Neural progenitor cell (in vitro differentiated cells): ENCODE results near the gene AK8. TPM values are rescaled to one million over a fixed set of nuclear protein-coding genes. Genes with fewer than 3 reads are reported as not detected.
A peak's percentile ranks its signal among the peaks of the same experiment; 100 is the strongest.

ENCODE experiments used
- DNase-seq: peaks from one replicate; pipeline ENCODE4 v3.0.0-alpha.2; 2016; ENCODE audit warnings: low spot score
- H2AFZ ChIP-seq: fragments of 200-600 bp; sonication (generic); replicated peaks from 2 replicates; pipeline ENCODE4 v1.6.1; 2016; ENCODE audit warnings: antibody characterized with exemption
- H3F3A ChIP-seq: fragments of 200-600 bp; sonication (generic); 2 replicates; pipeline ENCODE4 v1.6.1; 2016; ENCODE audit warnings: antibody characterized with exemption, low read depth
- H3K27ac ChIP-seq: fragments of 200-600 bp; sonication (generic); 2 replicates; pipeline ENCODE4 v1.5.1; 2016; ENCODE audit warnings: mild to moderate bottlenecking
- H3K27me3 ChIP-seq: fragments of 200-600 bp; sonication (generic); 2 replicates; pipeline ENCODE4 v1.6.1; 2016; ENCODE audit warnings: mild to moderate bottlenecking, moderate library complexity
- H3K36me3 ChIP-seq: fragments of 200-600 bp; sonication (generic); 2 replicates; pipeline ENCODE4 v1.5.1; 2016
- H3K4me1 ChIP-seq: fragments of 200-600 bp; sonication (generic); 2 replicates; pipeline ENCODE4 v1.6.1; 2016; ENCODE audit warnings: mixed run types
- H3K4me2 ChIP-seq: fragments of 200-600 bp; sonication (generic); 2 replicates; pipeline ENCODE4 v1.6.1; 2016
- H3K4me3 ChIP-seq: fragments of 200-600 bp; sonication (generic); 2 replicates; pipeline ENCODE4 v1.5.1; 2016
- H3K79me2 ChIP-seq: fragments of 200-600 bp; sonication (generic); 2 replicates; pipeline ENCODE4 v1.6.1; 2016; ENCODE audit warnings: low read depth
- H3K9ac ChIP-seq: fragments of 200-600 bp; sonication (generic); 2 replicates; pipeline ENCODE4 v1.6.1; 2016
- H3K9me3 ChIP-seq: fragments of 200-600 bp; sonication (generic); 2 replicates; pipeline ENCODE4 v1.5.1; 2016; ENCODE audit warnings: low read depth
- H4K20me1 ChIP-seq: fragments of 200-600 bp; sonication (generic); 2 replicates; pipeline ENCODE4 v1.6.1; 2016; ENCODE audit warnings: low read depth
- H3K27ac Mint-ChIP-seq: 3 replicates; pipeline ENCODE4 v1.8.0; 2021; ENCODE audit warnings: mixed read lengths
- H3K27me3 Mint-ChIP-seq: 2 replicates; pipeline ENCODE4 v1.8.0; 2022; ENCODE audit warnings: low read depth, mild to moderate bottlenecking, inconsistent platforms, moderate library complexity, mixed read lengths; ENCODE audit not compliant: insufficient read depth
- H3K36me3 Mint-ChIP-seq: 3 replicates; pipeline ENCODE4 v1.8.0; 2021; ENCODE audit warnings: mixed read lengths
- H3K4me1 Mint-ChIP-seq: 3 replicates; pipeline ENCODE4 v1.8.0; 2021; ENCODE audit warnings: mixed read lengths
- H3K4me3 Mint-ChIP-seq: 3 replicates; pipeline ENCODE4 v1.8.0; 2021; ENCODE audit warnings: mild to moderate bottlenecking, moderate library complexity, mixed read lengths
- H3K9me3 Mint-ChIP-seq: 3 replicates; pipeline ENCODE4 v1.8.0; 2020; ENCODE audit warnings: mixed read lengths
- EZH2 ChIP-seq: fragments of 200-600 bp; sonication (generic); IDR thresholded peaks from 2 replicates; pipeline ENCODE4 v1.6.1; 2017; ENCODE audit warnings: antibody characterized with exemption, mild to moderate bottlenecking, moderate library complexity
- EZH2phosphoT487 ChIP-seq: fragments of 200-600 bp; sonication (generic); IDR thresholded peaks from 2 replicates; pipeline ENCODE4 v1.6.1; 2017; ENCODE audit warnings: antibody characterized with exemption
- total RNA-seq: library from RNA; depleted of rRNA; stranded (reverse); fragments of >200 nt; gene quantifications from 2 replicates; pipeline ENCODE4 v1.2.3, GENCODE V29; 2015; ENCODE audit warnings: low replicate concordance
- TF ChIP-seq, protein P1 (sequence below): fragments of 200-600 bp; sonication (generic); IDR thresholded peaks from 2 replicates; pipeline ENCODE4 v1.5.1; 2017; ENCODE audit warnings: antibody characterized with exemption, mild to moderate bottlenecking

The AK8 gene
- total RNA-seq, 1 donor from 2014 or later, result 0.43 TPM

DNA sequence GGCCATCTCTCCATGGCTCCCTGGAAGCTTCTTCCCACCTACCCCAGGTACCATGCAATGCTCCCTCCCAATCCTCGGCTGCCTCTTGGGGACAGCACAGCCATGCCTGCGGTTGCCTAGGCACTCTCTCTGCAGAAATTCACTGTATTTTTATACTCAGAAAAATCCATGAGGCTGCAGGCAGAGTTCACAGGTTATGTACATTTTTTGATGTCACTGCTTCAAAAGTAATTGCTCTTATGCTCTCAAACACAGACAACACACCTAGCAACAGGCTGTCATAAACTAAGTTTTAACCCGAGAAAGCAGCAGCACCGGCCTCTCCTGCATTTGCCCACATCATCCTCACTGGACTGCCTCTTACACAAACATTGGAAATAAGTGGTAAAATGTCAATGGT, 102.4 kb downstream of the AK8 start:
- H3K36me3 ChIP-seq, result no peaks in the 10 kb centered on the region
- no peak overlapping the region for H3K9ac ChIP-seq
- Mint-ChIP-seq H3K27ac (no peak overlapping the region), H3K9me3 (peaks cover 17% of the 10 kb centered on the region), H3K36me3 (no peaks in the 10 kb centered on the region), H3K27me3 (peaks cover 7% of the 10 kb centered on the region), H3K4me1 (peaks cover 13% of the 10 kb centered on the region), H3K4me3 (no peak overlapping the region)
- no peaks in the 10 kb centered on the region for H3K9me3 ChIP-seq
- no peak overlapping the region for H3K27ac ChIP-seq
- no peak overlapping the region for H3K4me2 ChIP-seq
- H3K4me1 ChIP-seq, result peaks cover 1% of the 10 kb centered on the region
- no peaks in the 10 kb centered on the region for H4K20me1 ChIP-seq
- TF ChIP-seq, protein P1, sequence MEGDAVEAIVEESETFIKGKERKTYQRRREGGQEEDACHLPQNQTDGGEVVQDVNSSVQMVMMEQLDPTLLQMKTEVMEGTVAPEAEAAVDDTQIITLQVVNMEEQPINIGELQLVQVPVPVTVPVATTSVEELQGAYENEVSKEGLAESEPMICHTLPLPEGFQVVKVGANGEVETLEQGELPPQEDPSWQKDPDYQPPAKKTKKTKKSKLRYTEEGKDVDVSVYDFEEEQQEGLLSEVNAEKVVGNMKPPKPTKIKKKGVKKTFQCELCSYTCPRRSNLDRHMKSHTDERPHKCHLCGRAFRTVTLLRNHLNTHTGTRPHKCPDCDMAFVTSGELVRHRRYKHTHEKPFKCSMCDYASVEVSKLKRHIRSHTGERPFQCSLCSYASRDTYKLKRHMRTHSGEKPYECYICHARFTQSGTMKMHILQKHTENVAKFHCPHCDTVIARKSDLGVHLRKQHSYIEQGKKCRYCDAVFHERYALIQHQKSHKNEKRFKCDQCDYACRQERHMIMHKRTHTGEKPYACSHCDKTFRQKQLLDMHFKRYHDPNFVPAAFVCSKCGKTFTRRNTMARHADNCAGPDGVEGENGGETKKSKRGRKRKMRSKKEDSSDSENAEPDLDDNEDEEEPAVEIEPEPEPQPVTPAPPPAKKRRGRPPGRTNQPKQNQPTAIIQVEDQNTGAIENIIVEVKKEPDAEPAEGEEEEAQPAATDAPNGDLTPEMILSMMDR, result no peak
- TF ChIP-seq EZH2 (no peak), EZH2phosphoT487 (no peak)
- H3K79me2 ChIP-seq, result no peaks in the 10 kb centered on the region
- H3K27me3 ChIP-seq, result peaks cover 8% of the 10 kb centered on the region
- no peak for DNase-seq
- no peak overlapping the region for H2AFZ ChIP-seq
- H3K4me3 ChIP-seq, result no peak overlapping the region
- H3F3A ChIP-seq, result no peaks in the 10 kb centered on the region

DNA sequence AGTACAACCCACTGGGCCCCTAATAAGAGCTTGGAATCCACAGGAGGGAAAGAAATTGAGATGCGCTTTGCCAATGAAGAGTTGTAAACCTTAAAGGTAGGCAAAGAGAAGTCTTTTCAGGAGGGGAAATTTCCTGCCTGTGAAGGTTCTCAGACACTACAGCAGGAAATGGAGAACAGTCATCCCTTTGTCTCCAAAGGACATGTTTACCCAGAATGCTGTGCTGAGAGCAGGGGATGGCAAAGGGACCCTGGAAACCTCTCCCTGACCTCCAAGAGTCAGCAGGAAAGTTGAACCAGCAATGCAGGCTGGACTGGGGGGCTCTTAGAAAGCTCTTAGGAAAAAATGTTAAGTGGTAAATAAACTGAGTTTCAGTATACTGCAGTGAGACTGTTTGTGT, 103.2 kb downstream of the AK8 start:
- TF ChIP-seq EZH2 (no peak), EZH2phosphoT487 (no peak)
- TF ChIP-seq, protein P1, result no peak
- peak overlapping the region; percentile 10 for H2AFZ ChIP-seq
- peaks cover 12% of the 10 kb centered on the region for H3K4me1 Mint-ChIP-seq
- H4K20me1 ChIP-seq, result no peaks in the 10 kb centered on the region
- H3K36me3 ChIP-seq, result no peaks in the 10 kb centered on the region
- H3K4me2 ChIP-seq, result no peak overlapping the region
- no peaks in the 10 kb centered on the region for H3K9me3 ChIP-seq
- H3K27me3 Mint-ChIP-seq, result peaks cover 7% of the 10 kb centered on the region
- H3K36me3 Mint-ChIP-seq, result no peaks in the 10 kb centered on the region
- peaks cover 3% of the 10 kb centered on the region for H3K4me1 ChIP-seq
- no peak overlapping the region for H3K27ac ChIP-seq
- H3K4me3 Mint-ChIP-seq, result no peak overlapping the region
- H3K27ac Mint-ChIP-seq, result no peak overlapping the region
- H3K27me3 ChIP-seq, result peaks cover 9% of the 10 kb centered on the region
- peaks cover 17% of the 10 kb centered on the region for H3K9me3 Mint-ChIP-seq
- H3K4me3 ChIP-seq, result no peak overlapping the region
- H3F3A ChIP-seq, result no peaks in the 10 kb centered on the region
- no peaks in the 10 kb centered on the region for H3K79me2 ChIP-seq
- DNase-seq, result no peak
- H3K9ac ChIP-seq, result no peak overlapping the region

DNA sequence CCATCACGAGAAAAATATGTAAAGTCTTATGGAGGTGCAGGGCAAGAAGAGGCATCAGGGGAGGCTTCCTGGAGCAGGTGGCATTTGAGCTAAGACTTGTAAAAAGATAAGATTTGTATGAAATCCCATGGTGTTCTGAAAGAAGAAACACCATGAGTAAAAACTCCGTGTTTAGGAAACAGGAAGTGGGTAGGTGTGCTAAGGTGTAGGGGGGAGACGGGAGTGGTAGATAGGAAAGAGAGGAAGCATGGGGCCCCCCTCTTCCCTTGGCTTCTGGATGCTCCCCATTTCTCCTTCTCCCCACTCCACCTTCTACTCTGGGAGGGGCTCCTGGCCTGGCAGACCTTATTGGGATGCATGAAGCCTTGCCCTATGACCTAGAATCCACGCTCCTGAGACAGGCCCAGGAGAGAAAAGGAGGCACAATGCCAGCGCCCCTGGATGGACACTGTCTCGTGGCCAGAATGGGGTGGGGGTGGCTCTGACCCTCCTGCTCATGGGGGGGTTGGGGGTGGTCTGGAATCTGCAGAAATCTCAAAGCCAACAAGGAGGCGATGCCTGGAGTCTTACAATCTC, 104.2 kb downstream of the AK8 start:
- Histone ChIP-seq H3K4me2 (no peak overlapping the region), H4K20me1 (no peaks in the 10 kb centered on the region), H3K36me3 (no peaks in the 10 kb centered on the region), H3K27me3 (peaks cover 10% of the 10 kb centered on the region), H2AFZ (no peak overlapping the region), H3K79me2 (no peaks in the 10 kb centered on the region), H3K4me1 (peaks cover 7% of the 10 kb centered on the region), H3F3A (peaks cover 6% of the 10 kb centered on the region), H3K27ac (no peak overlapping the region), H3K4me3 (no peak overlapping the region), H3K9ac (no peak overlapping the region), H3K9me3 (no peaks in the 10 kb centered on the region)
- TF ChIP-seq EZH2 (no peak), EZH2phosphoT487 (no peak)
- TF ChIP-seq, protein P1, result no peak
- H3K4me3 Mint-ChIP-seq, result no peak overlapping the region
- H3K9me3 Mint-ChIP-seq, result peaks cover 17% of the 10 kb centered on the region
- no peaks in the 10 kb centered on the region for H3K36me3 Mint-ChIP-seq
- DNase-seq, result no peak
- peaks cover 21% of the 10 kb centered on the region for H3K4me1 Mint-ChIP-seq
- no peak overlapping the region for H3K27ac Mint-ChIP-seq
- H3K27me3 Mint-ChIP-seq, result peaks cover 7% of the 10 kb centered on the region
